DND-41 (cell line): ENCODE results near the gene PBX3.

Source experiments
- ATAC-seq: fragments of 200-7000 bp; cut with Tn5 transposase; 3 replicates; pipeline ENCODE4 v1.9.1; 2021; ENCODE audit warnings: low read depth; ENCODE audit not compliant: insufficient read depth
- DNase-seq: peaks from one replicate; pipeline ENCODE4 v3.0.0-alpha.2; 2020
- H2AFZ ChIP-seq: 2 replicates; pipeline ENCODE4 v1.6.0; 2012; ENCODE audit warnings: low read depth, low read length
- H3K27ac ChIP-seq: 2 replicates; pipeline ENCODE4 v1.5.1; 2012; ENCODE audit warnings: low read length, inconsistent platforms
- H3K27me3 ChIP-seq: fragments of 200-600 bp; sonication (generic); 2 replicates; pipeline ENCODE4 v1.6.0; 2012; ENCODE audit warnings: low read length, mild to moderate bottlenecking, inconsistent platforms; ENCODE audit not compliant: insufficient read depth, poor library complexity
- H3K36me3 ChIP-seq: 2 replicates; pipeline ENCODE4 v1.5.1; 2012; ENCODE audit warnings: low read length, inconsistent platforms; ENCODE audit not compliant: insufficient read depth
- H3K4me1 ChIP-seq: 2 replicates; pipeline ENCODE4 v1.5.1; 2012; ENCODE audit warnings: mild to moderate bottlenecking, low read length; ENCODE audit not compliant: insufficient read depth
- H3K4me2 ChIP-seq: 2 replicates; pipeline ENCODE4 v1.6.0; 2012; ENCODE audit warnings: mild to moderate bottlenecking, moderate library complexity, low read length, inconsistent platforms; ENCODE audit not compliant: insufficient read depth
- H3K4me3 ChIP-seq, 2 experiments: fragments of 200-600 bp in 1 of 2; shearing (Covaris generic) in 1 of 2; 2 replicates each; pipeline ENCODE4 v1.5.1; 2012 to 2016; ENCODE audit warnings: inconsistent platforms in 2 of 2, low read length in 2 of 2, mild to moderate bottlenecking in 2 of 2, low read depth in 1 of 2, moderate library complexity in 1 of 2
- H3K79me2 ChIP-seq: 2 replicates; pipeline ENCODE4 v1.6.0; 2012; ENCODE audit warnings: low read length, inconsistent platforms; ENCODE audit not compliant: insufficient read depth
- H3K9ac ChIP-seq: 2 replicates; pipeline ENCODE4 v1.6.0; 2012; ENCODE audit warnings: low read depth, mild to moderate bottlenecking, inconsistent platforms, low read length, moderate library complexity
- H3K9me3 ChIP-seq: 2 replicates; pipeline ENCODE4 v1.5.1; 2012; ENCODE audit warnings: low read length, moderate library complexity, mild to moderate bottlenecking, inconsistent platforms; ENCODE audit not compliant: insufficient read depth, severe bottlenecking
- H4K20me1 ChIP-seq: 2 replicates; pipeline ENCODE4 v1.6.0; 2012; ENCODE audit warnings: low read length; ENCODE audit not compliant: insufficient read depth
- CTCF ChIP-seq: IDR thresholded peaks from 2 replicates; pipeline ENCODE4 v1.5.1; 2012; ENCODE audit warnings: borderline replicate concordance, low read length, moderate library complexity, mild to moderate bottlenecking; ENCODE audit not compliant: poor library complexity, severe bottlenecking; ENCODE audit errors: extremely low read depth
- EZH2 ChIP-seq: IDR thresholded peaks from 3 replicates; pipeline ENCODE4 v1.6.1; 2012; ENCODE audit warnings: borderline replicate concordance, low read depth, mild to moderate bottlenecking, moderate library complexity, low read length, inconsistent platforms; ENCODE audit not compliant: severe bottlenecking

PBX3 gene

GRCh38 chr9:125807079-125807478 lies 59.9 kb downstream of the PBX3 start:
- Histone ChIP-seq H3K4me2 (no peak overlapping the region), H3K4me1 (no peaks in the 10 kb centered on the region), H3K27me3 (no peaks in the 10 kb centered on the region), H3K27ac (no peak overlapping the region), H4K20me1 (no peaks in the 10 kb centered on the region; the same call in 1 of the 2 replicates), H3K79me2 (no peaks in the 10 kb centered on the region; the same call in 1 of the 2 replicates), H3K36me3 (peaks cover 3% of the 10 kb centered on the region; the same call in 1 of the 2 replicates), H3K9ac (no peak overlapping the region), H3K4me3 (no peak overlapping the region), H2AFZ (no peak overlapping the region), H3K9me3 (no peaks in the 10 kb centered on the region)
- TF ChIP-seq EZH2 (no peak), CTCF (no peak)
- no peak for DNase-seq
- no peak for ATAC-seq

GRCh38 chr9:125810161-125810560 lies 63.0 kb downstream of the PBX3 start:
- H2AFZ ChIP-seq, result no peak overlapping the region
- no peak overlapping the region for H3K4me3 ChIP-seq
- H3K79me2 ChIP-seq, result no peaks in the 10 kb centered on the region; the same call in 1 of the 2 replicates
- H3K9ac ChIP-seq, result no peak overlapping the region
- H3K27me3 ChIP-seq, result no peaks in the 10 kb centered on the region
- no peak for DNase-seq
- H3K4me2 ChIP-seq, result no peak overlapping the region
- no peak overlapping the region for H3K27ac ChIP-seq
- ATAC-seq, result no peak
- TF ChIP-seq EZH2 (no peak), CTCF (no peak)
- no peaks in the 10 kb centered on the region for H3K4me1 ChIP-seq
- no peaks in the 10 kb centered on the region for H3K9me3 ChIP-seq
- no peaks in the 10 kb centered on the region for H3K36me3 ChIP-seq
- H4K20me1 ChIP-seq, result no peaks in the 10 kb centered on the region; the same call in 1 of the 2 replicates

- Histone ChIP-seq H3K4me3 (no peak overlapping the region), H2AFZ (no peak overlapping the region), H3K4me2 (no peak overlapping the region), H3K27me3 (no peaks in the 10 kb centered on the region), H4K20me1 (peaks cover 5% of the 10 kb centered on the region; the same call in 1 of the 2 replicates), H3K9ac (no peak overlapping the region), H3K79me2 (peaks cover 2% of the 10 kb centered on the region; the same call in 1 of the 2 replicates), H3K9me3 (no peaks in the 10 kb centered on the region), H3K4me1 (no peaks in the 10 kb centered on the region), H3K27ac (no peak overlapping the region), H3K36me3 (no peaks in the 10 kb centered on the region)
- no peak for DNase-seq
- TF ChIP-seq EZH2 (no peak), CTCF (no peak)
- ATAC-seq, result no peak
Observed at GRCh38 chr9:125811002-125811401, 63.8 kb downstream of the PBX3 start.

- Histone ChIP-seq H3K36me3 (no peaks in the 10 kb centered on the region), H3K79me2 (peaks cover 2% of the 10 kb centered on the region; the same call in 1 of the 2 replicates), H3K4me1 (no peaks in the 10 kb centered on the region), H3K9me3 (no peaks in the 10 kb centered on the region), H4K20me1 (peaks cover 5% of the 10 kb centered on the region; the same call in 1 of the 2 replicates), H3K27me3 (no peaks in the 10 kb centered on the region), H2AFZ (no peak overlapping the region), H3K27ac (no peak overlapping the region), H3K4me3 (no peak overlapping the region), H3K4me2 (no peak overlapping the region), H3K9ac (no peak overlapping the region)
- no peak for DNase-seq
- TF ChIP-seq EZH2 (no peak), CTCF (no peak)
- ATAC-seq, result no peak
Observed at GRCh38 chr9:125812403-125812802, 65.2 kb downstream of the PBX3 start.
